ENCODE measurements around the gene FBXW12.
"Not testable (repeated sequence)": the region's sequence is repeated elsewhere in the genome, so short reads cannot be mapped to it uniquely, and the experiment has no call there.

The FBXW12 gene

GRCh38 chr3:48371651-48372376 is at the start of gene FBXW12:
TSS of gene FBXW12 (plus strand) at chr3:48372219. CDS start at chr3:48372768, 549 bp downstream.
- no peak for DNase-seq (ENCODE audit: low read depth)

DNA sequence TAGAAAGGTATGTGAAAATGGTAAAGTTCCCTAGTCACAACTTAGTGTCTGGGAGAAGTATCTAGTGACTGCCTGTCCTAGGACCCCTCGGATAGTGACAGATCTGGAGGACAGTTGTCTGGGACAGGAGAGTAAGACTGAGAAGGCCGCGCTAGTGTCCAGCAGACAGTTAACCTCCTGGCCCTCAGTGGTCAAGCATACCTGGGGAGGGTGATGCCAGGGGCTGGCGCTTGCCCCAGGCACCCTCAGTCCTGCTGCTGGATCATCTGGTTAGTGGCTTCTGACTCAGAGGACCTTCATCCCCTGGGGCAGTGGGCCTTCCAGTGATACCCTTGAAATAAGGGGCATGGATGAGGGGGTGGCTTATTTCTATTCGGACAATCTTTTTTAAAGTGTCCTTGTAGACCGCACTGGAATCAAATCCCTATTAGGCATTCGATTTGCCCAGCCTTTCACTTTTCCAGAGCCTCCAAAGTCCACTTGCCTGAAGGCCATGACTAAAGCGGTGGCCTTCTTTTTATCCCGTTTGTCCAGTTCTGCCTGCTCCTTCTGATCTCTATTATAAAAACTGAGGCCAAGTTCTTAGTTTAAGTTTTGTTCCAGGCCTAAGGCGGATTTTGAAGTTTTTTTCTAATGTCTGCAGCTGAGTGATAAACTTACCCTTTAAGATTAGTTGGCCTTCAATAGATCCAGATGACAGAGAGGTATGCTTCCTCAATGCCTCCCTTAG is 40.1 kb upstream of the FBXW12 start:
- not testable (repeated sequence) for DNase-seq (ENCODE audit: low read depth)

DNA sequence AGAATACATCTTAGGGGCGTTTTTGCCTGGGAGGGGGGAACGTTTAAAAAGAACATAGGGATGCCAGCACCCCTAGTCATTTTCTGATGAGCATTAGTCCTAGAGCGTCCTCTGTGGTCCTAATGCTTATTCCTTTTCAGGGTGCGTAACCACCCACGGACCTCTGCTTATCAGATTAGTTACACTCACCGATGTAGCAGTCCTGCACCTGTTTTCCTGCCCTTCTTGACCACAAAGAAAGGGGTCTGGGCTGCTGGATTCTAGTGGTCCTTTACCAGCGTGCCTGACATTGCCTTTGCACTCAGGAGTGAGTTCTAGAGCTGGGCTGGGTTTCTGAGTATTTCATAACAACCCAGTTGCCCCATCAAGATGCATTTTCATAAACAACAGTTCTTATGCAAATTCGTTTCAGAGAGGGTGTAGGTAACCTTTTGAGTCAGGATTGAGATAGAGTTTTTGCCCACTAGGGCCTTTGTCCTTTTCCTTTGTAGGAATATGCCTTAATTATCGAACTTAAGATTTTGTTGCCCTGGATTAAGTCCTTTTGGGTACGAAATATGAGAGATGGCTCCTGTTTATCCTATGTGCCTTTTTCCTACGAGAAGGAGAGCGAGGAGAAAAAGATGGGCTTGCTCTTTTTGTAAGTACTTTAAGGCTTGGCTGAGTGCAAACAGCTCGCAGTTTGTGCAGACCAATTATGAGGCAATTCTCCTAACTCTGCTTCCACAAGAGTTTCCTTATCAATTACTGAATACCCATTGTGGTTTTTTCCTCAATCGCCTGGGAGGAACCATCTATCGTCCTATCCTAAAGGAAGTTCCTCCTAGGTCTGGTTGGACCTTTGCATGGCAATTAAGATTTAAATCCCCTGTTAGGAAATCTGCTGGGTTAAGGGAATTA is 38.4 kb upstream of the FBXW12 start, which contains the start of gene SPINK8:
Gene SPINK8, minus strand, starts transcription at position 316 of the 900 bp plus-strand sequence. CDS start 5,320 bp downstream, outside the sequence.
- DNase-seq (ENCODE audit: low read depth), result not testable (repeated sequence)

GRCh38 chr3:48334605-48335004 is 37.4 kb upstream of the FBXW12 start:
- no peak for DNase-seq (ENCODE audit: low read depth)

GRCh38 chr3:48335286-48335685 is 36.7 kb upstream of the FBXW12 start:
- not testable (repeated sequence) for DNase-seq (ENCODE audit: low read depth)

DNA sequence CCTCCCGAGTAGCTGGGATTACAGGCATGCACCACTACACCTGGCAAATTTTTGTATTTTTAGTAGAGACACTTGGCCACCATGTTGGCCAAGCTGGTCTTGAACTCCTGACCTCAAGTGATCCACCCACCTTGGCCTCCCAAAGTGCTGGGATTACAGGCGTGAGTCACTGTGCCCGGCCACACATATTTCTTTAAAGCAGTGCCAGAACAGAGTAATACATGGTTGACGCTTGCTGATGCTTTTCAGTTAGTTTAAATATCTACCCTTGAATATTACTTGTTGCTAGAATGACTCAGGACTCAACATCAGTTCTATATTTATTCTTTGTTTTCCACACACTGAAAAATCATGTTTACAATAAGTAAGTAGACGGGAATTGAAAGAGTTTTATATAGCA is 34.5 kb upstream of the FBXW12 start:
- DNase-seq (ENCODE audit: low read depth), result not testable (repeated sequence)

DNA sequence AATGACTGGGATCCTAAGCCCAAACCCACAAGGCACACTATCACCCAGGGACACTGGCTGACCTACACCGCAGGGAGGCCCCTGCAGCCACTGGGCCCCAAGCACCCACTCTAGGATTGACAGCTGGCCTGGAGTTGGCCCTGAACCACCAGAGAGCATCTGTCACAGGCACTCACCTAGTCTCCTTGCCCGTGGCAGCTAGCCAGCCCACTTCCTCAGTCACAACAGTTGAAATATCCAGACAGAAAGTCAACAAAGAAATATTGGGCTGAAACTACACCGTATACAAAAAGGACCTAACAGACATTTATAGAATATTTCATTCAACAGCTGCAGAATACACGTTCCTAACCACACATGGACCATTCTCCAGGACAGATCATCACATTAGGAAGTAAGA is 33.4 kb upstream of the FBXW12 start:
- DNase-seq (ENCODE audit: low read depth), result no peak

- DNase-seq (ENCODE audit: low read depth), result no peak
Measured at GRCh38 chr3:48343432-48343831, 28.6 kb upstream of the FBXW12 start.

DNA sequence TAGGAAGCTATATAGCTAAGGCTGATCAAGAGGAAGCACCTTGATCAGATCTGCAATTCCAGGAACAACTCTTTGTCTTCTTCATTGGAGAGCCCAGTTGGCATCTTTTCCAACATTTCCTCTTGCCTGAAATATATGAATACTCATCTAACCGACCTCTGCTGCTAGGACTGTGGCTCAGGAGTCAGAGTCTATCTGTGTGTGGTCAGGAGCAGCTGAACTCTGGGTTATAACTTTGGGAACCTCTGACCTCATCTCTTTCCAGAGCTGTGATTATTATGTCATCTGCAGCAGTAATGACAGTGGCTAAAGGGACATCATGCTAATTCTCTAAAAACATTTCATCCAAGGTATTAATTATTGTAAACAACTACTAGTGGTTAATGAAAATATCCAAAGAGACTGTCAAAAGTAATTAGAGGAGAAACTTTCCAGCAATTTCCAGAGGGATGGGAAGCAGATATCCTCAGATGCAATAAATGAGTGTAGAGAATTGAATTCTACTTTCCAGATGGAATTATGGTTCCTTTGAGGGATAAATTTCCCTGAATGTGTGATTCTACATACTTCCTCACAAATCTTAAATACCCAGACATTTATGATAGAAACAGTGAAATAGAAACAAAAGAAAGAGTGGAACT is 27.0 kb upstream of the FBXW12 start:
- DNase-seq (ENCODE audit: low read depth), result no peak

DNA sequence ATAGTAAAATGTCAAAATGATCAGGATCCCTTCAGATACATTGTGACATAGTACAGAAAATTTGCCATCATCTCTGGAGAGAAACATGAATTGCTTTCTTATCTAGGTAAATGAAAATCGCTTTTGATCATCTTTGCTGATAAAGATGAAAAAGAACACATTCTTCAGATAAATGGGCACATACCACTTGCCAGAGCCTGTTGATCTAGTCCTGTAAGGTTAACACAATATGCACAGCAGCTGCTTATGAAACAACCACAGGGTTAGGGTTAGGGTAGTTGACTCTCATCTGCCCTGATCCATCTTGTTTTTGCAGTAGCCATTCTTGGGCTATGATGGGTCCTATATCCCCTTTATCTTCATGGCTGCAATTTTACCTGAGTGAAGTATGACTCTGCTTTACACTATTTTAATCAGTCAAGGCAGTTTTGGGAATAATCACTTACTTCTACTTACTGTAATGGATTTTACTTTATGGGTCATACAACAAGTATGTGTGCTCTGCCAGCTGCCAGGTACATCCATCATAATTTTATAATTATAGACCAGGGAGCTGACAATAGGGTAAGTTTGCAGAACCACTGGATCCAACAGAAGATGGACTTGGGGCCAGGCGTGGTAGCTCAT is 26.0 kb upstream of the FBXW12 start:
- no peak for DNase-seq (ENCODE audit: low read depth)

GRCh38 chr3:48347500-48347899 is 24.5 kb upstream of the FBXW12 start:
- no peak for DNase-seq (ENCODE audit: low read depth)

DNA sequence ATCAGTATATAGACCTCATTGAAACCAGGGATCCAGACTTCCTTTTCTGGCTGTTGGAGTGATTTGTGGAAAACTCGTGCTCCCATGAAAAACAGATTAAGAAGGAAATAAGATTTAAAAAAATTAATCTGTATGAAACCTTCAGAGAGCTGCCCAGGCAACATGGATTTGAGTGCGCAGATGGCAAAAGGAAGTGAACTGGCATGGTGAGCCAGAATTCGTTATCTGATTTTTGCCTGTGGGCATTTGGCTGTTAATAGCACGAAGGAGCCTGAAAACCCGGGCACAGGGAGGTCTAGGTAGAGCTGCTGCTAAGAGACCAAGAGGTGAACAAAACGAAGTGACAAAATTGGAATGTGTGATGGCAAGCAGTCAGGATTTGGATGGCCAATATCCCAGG is 19.5 kb upstream of the FBXW12 start:
- no peak for DNase-seq (ENCODE audit: low read depth)

GRCh38 chr3:48353987-48354386 is 18.0 kb upstream of the FBXW12 start:
- DNase-seq (ENCODE audit: low read depth), result no peak

GRCh38 chr3:48356419-48356818 is 15.6 kb upstream of the FBXW12 start:
- no peak for DNase-seq (ENCODE audit: low read depth)

GRCh38 chr3:48361928-48362327 is 10.1 kb upstream of the FBXW12 start:
- DNase-seq (ENCODE audit: low read depth), result no peak

DNA sequence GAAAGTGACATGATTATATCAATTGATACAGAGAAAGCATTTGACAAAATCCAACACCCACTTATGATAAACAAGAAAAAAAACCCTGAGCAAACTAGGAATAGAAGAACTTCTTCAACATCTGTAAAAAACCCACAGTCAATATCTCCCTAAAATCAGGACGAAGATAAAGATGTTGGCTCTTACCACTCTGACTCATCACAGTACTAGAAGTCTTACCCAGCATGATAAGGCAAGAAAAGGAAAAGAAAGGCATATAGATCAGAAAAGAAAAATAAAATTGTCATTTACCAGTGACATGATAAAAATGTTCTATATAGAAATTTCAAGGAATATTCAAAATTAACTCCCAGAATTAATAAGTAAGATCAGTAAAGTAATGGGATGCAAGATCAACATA is 7.2 kb upstream of the FBXW12 start:
- DNase-seq (ENCODE audit: low read depth), result no peak

- DNase-seq (ENCODE audit: low read depth), result no peak
Measured at GRCh38 chr3:48367201-48367600, 4.8 kb upstream of the FBXW12 start.

DNA sequence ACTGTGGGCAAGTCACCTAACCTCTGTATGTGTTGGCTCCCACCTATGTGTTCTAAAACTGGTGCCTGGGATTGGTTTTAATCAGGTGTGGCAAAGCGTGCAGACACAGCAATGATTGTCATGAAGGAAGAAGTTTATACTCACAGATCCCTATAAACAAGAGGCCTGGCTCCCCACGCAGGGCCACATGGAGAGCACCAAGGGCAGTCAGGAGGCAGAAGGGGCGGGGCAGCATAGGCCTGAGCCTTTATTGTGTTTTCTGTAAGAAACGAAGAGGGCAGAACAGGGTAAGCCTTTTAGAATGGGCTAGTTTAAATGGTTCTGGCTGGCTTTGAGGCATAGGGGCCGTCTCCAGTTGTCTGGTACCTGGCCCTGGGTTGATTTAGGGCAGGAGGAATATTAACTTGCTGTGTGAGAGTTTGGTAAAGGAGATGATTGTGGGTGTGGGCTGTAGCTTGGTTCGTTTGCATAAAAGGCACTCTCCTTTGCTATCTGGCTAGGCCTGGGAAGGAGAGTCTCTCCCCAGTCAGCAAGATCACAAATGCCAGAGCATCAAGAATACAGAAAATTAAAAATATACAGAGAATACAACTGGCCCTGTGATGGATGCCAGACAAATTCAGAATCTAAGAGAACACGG is 2.2 kb upstream of the FBXW12 start:
- no peak for DNase-seq (ENCODE audit: low read depth)

DNA sequence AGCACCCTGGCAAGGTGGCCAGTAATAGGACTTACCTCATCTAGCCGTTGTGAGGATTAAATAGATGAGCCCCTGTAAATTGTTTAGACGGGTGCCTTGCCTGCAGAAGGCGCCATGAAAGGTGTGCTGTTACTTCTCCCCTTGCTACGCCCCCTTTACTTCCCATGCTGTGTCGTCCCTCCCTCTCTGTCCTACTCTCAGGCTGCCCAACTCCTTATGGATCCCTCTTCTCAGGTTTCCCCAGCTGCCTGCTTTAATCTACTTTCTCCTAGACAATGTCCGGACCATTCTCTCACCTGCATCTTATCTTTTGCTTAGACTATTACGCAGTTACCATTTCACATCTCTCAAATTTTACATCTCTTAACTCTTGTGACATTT is 1.7 kb upstream of the FBXW12 start:
- DNase-seq (ENCODE audit: low read depth), result no peak

DNA sequence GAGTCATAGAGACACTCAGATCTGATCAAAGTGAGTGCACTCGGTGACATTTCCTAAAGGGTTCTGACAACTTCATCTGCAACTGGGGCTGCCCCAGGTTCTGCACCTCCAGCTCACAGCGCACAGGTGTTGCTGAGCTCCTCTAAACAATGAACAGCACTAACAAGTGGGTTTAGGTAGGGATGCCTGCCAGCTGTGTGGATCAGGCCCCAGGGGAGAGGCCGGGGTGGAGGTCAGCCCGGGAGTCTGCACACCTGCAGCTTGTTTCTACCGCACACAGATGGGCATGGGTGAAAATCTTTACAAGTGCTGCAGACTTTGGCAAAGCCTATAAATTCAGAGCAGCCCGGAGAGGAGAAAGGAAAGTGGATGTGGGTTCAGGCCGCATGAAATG is 355 bp downstream of the FBXW12 start:
- DNase-seq (ENCODE audit: low read depth), result no peak

GRCh38 chr3:48372862-48373435 is 930 bp downstream of the FBXW12 start:
- DNase-seq (ENCODE audit: low read depth), result no peak
